ENCODE results near the gene POLA2. TPM values are rescaled to one million over a fixed set of nuclear protein-coding genes. Genes with fewer than 3 reads are reported as not detected.
A peak's percentile ranks its signal among the peaks of the same experiment; 100 is the strongest.

POLA2 gene
- total and polyA plus RNA-seq, 2 donors (not counting 3 experiments of a cell fraction or from before 2014, with no cell fraction given), result 24.0 to 30.0 TPM

GRCh38 chr11:65301491-65302329 is 39.9 kb downstream of the POLA2 start:
- no peak overlapping the region for H3K27ac ChIP-seq (ENCODE audit: insufficient read depth, low read depth, low read length)
- no peaks in the 10 kb centered on the region for H3K9me3 ChIP-seq (replicated peaks; ENCODE audit: control insufficient read depth, insufficient read depth, low read length)
- no peak overlapping the region for H3K4me3 ChIP-seq (replicated peaks in 1 of 3; ENCODE audit: insufficient read depth in 1 of 3, low read depth in 1 of 3, low read length in 3 of 3)
- no peaks in the 10 kb centered on the region for H3K4me1 ChIP-seq (ENCODE audit: control insufficient read depth, extremely low read depth, insufficient read depth, low read length)
- CTCF ChIA-PET, result interaction anchor here (1.1 to 1.2 kb wide), 2 partner anchors 13 to 27 kb away, joined by 6 to 7 read pairs; partner anchors contain the start of gene CDC42EP2
- intact Hi-C loops (cut with micrococcal nuclease) (no loop called here), dilution Hi-C loops (cut with MboI; ENCODE audit: extremely low pct_ligation_motif_present, low sequenced_read_pairs) (no loop called here)
- no peak for TF ChIP-seq POLR2AphosphoS5 (IDR thresholded peaks at IDR 0.05; ENCODE audit: insufficient read depth, low read depth, low read length)
- TF ChIP-seq, protein P1, sequence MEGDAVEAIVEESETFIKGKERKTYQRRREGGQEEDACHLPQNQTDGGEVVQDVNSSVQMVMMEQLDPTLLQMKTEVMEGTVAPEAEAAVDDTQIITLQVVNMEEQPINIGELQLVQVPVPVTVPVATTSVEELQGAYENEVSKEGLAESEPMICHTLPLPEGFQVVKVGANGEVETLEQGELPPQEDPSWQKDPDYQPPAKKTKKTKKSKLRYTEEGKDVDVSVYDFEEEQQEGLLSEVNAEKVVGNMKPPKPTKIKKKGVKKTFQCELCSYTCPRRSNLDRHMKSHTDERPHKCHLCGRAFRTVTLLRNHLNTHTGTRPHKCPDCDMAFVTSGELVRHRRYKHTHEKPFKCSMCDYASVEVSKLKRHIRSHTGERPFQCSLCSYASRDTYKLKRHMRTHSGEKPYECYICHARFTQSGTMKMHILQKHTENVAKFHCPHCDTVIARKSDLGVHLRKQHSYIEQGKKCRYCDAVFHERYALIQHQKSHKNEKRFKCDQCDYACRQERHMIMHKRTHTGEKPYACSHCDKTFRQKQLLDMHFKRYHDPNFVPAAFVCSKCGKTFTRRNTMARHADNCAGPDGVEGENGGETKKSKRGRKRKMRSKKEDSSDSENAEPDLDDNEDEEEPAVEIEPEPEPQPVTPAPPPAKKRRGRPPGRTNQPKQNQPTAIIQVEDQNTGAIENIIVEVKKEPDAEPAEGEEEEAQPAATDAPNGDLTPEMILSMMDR (IDR thresholded peaks at IDR 0.05; ENCODE audit: extremely low read depth in 1 of 2, insufficient read depth in 1 of 2, low read depth in 1 of 2, low read length in 2 of 2), result no peak
- TF ChIP-seq, protein P2, sequence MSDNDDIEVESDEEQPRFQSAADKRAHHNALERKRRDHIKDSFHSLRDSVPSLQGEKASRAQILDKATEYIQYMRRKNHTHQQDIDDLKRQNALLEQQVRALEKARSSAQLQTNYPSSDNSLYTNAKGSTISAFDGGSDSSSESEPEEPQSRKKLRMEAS (IDR thresholded peaks at IDR 0.05; ENCODE audit: insufficient read depth, insufficient read length), result no peak
- no peak for TF ChIP-seq EZH2 (IDR thresholded peaks at IDR 0.05; ENCODE audit: borderline replicate concordance, low read depth, low read length, severe bottlenecking)
- no peaks in the 10 kb centered on the region for H4K20me1 ChIP-seq (replicated peaks; ENCODE audit: control insufficient read depth, extremely low read depth, insufficient read depth, low read length)
- H3K79me2 ChIP-seq (ENCODE audit: control insufficient read depth, insufficient read depth, low read length), result no peaks in the 10 kb centered on the region
- H3K9ac ChIP-seq (replicated peaks; ENCODE audit: extremely low read depth, insufficient read depth, low read length), result no peak overlapping the region
- no peak overlapping the region for H3K4me2 ChIP-seq (ENCODE audit: insufficient read depth, low read length)
- no peaks in the 10 kb centered on the region for H3K27me3 ChIP-seq (ENCODE audit: control insufficient read depth in 2 of 2, insufficient read depth in 2 of 2, low read length in 2 of 2)
- DNase-seq (ENCODE audit: low read depth, low spot score), result no peak
- no peak overlapping the region for H2AFZ ChIP-seq (ENCODE audit: low read depth, low read length)
- peak; percentile 12 for FAIRE-seq
- no peaks in the 10 kb centered on the region for H3K36me3 ChIP-seq (ENCODE audit: control insufficient read depth in 2 of 2, extremely low read depth in 1 of 2, insufficient read depth in 2 of 2, low read length in 2 of 2)
- H3K9me1 ChIP-seq (replicated peaks; ENCODE audit: control insufficient read depth, extremely low read depth, insufficient read depth, low read length), result no peaks in the 10 kb centered on the region
- BruUV-seq (replicated peaks), result no TSS peak
- POLR2A ChIA-PET, result interaction anchor here (0.7 kb wide), 1 partner anchor 8 kb away, joined by 3 read pairs; no protein-coding TSS in a partner anchor

Data from endothelial cell of umbilical vein (primary cell).